ELF-1 (cell line): ENCODE data around the gene COX20.
"Not testable (repeated sequence)": the region's sequence is repeated elsewhere in the genome, so short reads cannot be mapped to it uniquely, and the experiment has no call there.

Experiments used
- DNase-seq: peaks from one replicate; pipeline ENCODE4 v3.0.0-alpha.2; 2016; ENCODE audit warnings: low read depth, low spot score

COX20 gene, protein sequence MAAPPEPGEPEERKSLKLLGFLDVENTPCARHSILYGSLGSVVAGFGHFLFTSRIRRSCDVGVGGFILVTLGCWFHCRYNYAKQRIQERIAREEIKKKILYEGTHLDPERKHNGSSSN

DNA sequence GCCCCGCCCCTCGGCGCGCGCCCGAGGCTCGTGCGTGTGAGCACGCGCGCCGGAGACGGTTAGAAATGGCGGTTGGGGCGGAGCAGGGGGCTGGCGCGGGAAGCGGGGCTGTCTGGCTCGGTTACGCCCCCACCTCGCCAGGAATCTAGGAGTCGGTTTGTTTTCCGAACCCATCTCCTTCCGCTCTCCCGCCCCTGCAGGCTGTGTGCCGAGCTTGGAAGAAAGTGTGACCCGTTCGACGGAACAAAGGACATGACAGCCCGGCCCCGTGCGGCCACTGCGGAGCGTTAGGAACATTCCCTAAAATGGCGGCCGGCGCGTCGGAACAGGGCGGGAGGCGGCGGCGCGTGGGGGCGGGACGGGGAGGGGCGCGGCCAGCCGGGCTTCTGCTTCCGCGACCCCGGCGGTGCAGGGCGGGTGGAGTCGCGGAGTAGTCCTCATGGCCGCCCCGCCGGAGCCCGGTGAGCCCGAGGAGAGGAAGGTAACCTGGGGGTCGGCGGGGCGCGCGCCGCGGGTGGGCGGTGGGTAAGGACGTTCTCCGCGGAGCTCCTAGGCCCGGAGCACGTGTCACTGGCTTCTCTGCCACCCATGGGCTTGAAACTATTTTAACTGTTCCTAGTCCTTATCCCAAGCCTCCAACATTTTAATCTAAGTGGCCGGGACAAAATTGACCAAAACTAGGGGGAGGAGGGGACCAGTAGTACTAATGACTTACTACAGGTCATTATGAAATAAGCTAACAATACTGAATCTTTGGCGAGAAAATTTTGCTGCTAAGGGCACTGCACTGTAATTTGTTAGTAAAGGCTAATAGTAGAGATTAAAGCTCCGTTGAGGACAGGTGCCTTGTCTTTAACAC lies at the start of gene COX20:
Gene COX20 (plus strand): TSS at position 383 of the 859 bp plus-strand sequence. CDS start 57 bp downstream, at position 440.
- peak; percentile 95 for DNase-seq

DNA sequence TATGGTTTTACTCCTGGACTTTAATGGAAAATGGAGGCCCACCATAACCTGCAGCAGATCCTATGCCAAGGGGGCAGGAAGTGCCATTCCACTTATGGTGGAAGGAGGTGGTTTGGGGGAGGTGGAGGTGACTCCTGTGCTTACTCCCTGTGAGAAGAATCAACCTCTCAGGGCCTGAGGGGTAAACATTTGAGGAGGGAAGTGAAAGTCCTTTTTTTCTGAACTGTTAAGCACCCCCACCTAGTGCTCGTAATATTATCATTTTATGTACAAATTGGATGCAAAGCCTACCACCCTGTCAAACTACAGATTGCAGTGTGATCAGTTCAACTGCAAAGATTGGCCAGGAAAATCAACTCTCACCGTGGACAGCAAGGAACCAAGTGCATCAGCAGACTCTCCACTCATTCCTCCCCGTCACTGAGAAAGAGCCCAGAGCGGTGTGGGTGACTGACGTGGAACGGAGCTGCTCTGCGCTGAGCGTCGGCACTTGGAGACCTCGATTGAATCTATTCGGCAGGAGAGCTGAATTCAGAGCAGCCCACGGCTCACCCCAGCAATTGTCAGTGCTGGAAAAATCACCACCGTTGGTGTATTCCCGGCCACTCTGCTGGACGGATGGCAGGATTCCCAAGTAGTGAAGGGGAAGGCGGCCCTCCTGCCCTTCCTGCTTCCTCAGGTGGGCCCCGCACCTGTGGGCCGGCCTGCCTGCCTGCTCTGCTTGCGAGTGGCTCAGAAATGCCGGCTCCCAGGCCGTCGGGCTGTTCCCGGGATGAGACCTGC lies 46.8 kb upstream of the COX20 start:
- DNase-seq, result no peak

DNA sequence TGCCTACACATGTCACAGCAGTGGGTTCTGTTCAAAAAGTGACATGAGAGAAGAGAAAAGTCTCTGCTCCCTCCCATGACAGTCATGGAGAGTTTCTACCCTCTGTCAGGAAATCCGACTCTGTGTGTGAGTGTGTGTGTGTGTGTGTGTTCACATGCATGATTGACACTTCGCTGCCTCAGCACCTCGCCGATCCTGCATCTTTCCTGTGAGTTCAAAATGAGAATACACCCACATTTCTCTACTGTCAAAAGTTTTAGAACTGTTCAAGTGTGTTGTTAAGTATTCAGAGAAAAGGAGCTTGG lies 46.2 kb upstream of the COX20 start:
- DNase-seq, result no peak

DNA sequence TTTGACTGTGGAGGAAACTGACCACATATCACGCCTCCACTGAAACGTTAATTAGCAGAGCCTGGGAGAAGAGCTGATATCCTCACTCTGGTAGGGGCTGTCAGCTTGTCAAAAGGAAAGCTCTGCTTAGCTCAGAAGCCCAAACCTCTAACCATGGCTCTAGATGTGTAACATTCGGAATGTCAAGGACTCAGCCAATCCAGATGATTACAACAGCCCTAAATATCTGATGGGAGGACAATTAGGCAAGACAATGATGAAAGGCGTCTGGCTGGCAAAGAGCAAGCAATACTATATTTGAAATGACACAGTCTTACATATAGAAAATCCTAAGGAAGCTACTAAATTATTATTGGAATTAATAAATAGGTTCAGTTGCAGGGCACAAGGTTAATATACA lies 45.7 kb upstream of the COX20 start:
- no peak for DNase-seq

DNA sequence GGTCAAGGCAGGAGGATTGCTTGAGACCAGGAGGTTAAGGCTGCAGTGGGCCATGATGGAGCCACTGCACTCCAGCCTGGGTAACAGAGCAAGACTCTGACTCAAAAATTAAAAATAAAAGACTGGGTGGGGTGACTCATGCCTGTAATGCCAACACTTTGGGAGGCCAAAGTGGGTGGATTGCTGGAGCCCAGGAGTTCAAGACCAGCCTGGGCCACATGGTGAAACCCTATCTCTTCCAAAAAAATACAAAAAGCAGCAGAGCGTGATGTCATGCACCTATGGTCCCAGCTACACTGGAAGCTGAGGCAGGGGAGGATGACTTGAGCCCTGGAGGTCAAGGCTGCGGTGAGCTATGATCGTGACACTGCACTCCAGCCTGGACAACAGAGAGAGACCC lies 44.4 kb upstream of the COX20 start:
- no peak for DNase-seq

DNA sequence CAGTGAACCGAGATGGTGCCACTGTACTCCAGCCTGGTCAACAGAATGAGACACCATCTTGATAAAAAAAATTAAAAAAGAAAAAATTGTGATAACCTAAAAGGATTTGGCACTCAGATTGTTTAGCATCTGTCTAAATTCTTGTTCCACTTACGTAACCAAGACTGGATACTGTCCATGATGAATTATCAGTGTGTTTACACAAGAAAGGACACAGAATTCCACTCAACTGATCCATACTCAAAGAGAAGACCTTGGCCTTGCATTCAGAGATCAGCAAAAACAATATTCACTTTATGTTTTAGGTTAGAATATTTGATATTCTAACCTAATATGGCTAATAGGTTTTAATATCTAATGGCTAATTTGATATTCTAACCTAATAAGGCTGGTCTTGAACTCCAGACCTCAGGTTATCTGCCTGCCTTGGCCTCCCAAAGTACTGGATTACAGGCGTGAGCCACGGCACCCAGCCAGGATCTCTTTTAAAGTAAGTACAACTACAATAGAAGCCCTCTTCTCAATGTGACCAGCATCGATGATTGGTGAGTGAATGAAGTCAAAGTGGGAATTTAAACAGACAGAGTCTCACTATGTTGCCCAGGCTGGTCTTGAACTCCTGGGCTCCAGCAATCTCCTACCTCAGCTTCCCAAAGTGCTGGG lies 43.1 kb upstream of the COX20 start:
- DNase-seq, result no peak

DNA sequence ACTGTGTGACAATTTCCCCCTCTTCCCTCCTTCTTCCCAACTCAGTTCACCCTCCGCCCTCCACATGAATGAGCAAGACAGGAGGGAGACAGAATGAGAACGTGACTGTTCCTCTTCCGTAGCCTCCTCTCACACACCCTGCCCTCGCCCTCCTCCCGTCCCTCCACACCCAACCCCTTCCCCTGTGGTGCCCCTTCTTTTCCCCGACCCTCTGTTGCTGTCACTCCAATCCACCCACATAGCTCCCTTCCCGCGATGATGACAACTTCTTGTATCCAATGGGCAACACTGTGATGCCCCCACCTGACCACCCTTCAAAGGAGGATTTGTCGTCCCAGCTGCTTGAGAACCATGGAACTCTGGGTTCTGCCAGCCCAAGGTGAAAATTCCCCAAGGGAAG lies 41.4 kb upstream of the COX20 start:
- DNase-seq, result no peak

DNA sequence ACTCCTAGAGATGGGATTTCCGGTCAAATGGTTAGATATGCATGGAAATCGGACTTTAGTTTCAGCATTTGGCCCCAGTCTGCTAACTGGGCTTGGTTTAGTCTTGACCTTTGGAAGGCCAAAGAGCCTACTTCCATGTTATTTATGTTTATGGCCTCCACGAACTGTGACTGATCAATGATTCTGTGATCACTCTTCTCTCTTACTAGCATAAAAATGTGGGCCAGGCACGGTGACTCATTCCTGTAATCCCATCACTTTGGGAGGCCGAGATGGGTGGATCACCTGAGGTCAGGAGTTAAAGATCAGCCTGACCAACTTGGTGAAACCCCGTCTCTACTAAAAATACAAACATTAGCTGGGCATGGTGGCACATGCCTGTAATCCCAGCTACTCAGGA lies 40.9 kb upstream of the COX20 start:
- DNase-seq, result not testable (repeated sequence)

DNA sequence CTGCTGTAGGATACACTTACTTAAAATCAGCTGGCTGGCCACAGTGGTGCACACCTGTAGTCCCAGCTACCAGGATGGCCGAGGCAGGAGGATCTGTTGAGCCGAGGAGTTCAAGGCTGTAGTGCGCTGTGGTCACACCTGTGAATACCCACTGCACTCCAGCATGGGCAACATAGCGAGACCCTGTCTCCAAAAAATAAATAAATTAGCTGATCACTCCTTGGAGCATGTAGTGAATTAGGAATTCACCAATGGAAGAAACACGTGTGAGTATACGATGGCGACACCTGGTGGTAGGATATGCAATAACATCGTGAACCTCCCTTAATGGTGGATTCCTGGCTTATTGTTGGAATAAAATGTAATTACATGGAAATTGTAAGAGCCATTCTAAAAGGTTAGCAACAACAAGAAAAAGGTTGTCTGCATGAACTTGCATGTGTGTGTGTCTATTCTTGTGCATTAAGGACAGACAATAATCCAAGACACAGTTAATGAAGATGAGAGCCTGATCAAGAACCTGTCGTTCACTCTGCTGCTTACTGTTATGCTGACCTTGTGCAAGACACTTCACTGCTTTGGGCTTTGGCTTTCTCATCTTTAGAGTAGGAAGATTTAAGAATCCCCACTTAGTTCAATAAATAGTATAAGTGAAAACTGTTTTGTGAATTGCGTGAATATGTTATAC lies 38.6 kb upstream of the COX20 start:
- peak; percentile 33 for DNase-seq

DNA sequence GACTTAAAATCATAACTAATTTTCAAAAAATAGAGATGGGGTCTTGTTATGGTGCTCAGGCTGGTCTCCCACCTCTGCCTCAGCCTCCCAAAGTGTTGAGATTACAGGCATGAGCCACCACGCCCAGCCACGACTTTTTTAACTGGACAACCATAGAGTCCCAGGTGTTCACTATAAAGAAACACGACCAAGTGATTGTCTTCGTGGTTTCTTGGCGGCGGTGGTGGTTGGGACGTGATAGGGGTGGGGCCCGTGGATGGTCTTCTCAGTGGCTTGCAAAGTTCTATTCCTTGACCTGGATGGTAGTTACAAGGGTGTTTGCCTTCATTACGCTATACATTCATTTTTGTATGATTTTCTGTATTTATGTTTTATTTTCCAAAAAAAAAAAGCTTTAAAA lies 34.6 kb upstream of the COX20 start:
- DNase-seq, result no peak

DNA sequence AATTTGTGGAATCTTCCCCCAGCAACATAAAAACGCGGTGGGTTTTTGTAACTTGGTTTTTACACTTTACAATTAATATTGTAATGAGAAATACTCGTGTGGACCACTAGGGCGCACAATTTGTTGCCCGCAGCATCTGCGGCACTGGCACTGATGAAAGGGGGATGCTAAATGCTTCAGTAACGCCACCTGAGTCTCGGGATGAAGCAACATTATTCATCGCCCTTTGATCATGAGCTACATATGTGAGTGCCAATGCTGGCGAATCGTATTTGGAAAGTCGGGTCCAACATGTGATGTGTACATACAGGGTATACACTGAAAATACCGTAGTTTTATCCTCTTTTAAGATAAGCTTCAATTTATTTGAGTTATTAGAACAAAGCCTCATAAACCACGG lies 34.2 kb upstream of the COX20 start:
- no peak for DNase-seq

DNA sequence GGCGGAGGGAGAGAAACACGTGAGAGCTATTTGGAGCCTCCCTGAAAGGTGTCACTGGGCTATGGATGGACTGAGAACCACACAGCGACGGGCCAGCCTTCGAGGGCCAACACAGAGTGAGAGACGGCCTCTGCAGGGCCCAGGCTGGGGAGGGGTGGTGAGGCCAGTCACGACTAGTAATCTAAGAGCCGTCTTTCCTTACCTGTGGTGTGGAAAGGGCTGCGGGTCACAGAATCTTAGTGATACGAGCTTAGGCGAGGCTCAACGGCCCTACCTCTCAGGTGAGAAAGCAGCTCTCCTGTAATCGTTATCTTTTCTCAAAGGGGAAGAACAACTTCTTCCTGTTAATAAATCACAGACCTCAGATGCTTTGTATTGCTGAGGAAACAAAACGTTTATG lies 33.4 kb upstream of the COX20 start:
- no peak for DNase-seq

DNA sequence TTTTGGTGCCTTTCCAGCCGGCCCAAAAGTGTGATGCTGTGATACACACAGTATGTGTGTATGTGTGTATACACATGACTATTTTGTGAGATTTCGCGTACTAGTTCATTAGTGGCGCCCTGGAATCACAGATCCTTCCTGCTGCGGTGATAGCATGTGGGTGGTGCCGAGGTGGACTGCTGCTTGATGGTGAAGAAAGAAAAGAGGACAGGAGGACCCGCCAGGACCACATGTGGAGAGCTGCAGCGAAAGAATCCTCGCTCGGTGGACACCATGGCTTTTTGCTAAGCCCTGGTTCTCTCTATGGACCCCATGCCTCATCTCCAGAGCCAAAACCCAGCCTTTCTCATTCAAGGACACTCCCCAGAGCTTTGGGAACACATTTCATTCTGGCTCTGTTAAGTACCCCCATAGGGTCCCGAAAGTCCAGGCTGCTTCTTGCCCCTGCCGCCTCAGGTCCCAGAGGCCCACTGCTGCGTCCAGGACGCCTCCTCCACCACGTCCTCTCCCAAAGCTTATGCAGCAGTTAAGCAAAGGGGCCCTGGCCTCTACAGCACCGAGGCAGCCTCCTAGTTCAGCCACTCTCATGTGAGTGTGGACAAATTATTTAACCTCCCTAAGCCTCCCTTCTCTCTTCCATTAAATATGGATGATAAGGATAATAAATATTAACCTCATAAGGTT lies 32.8 kb upstream of the COX20 start:
- DNase-seq, result no peak

DNA sequence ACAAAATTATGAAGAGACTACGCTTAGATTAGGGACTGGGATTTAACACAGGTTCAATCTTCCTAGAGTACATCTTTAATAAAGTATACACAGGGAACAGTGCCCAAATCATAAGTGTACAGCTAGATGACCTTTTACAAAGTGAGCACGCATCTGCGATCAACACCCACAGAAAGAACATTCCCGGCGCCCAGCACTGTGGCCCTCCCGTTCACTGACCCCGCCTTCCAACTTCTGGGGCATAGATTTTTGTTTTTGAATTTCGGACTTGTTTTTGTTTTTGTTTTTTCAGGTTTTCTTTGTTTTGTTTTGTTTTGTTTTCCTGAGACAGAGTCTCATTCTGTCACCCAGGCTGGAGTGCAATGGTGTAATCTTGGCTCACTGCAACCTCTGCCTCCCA lies 30.6 kb upstream of the COX20 start:
- no peak for DNase-seq

DNA sequence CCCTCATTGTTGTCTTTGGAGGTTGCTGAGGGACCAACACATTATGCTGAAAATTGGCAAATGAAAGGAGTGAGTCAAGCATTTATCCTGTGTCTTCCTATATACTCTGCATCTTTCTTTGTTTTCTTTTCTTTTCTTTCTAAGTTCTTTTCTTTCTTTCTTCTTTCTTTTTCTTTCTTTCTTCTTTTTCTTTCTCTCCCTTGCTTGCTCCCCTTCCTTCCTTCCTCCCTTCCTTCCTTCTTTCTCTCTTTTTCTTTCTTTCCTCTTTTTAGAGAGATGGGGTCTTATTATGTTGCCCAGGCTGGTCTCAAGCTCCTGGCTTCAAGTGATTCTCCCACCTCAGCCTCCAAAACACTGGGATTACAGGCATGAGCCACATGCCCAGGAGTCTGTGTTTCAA lies 28.3 kb upstream of the COX20 start:
- no peak for DNase-seq

DNA sequence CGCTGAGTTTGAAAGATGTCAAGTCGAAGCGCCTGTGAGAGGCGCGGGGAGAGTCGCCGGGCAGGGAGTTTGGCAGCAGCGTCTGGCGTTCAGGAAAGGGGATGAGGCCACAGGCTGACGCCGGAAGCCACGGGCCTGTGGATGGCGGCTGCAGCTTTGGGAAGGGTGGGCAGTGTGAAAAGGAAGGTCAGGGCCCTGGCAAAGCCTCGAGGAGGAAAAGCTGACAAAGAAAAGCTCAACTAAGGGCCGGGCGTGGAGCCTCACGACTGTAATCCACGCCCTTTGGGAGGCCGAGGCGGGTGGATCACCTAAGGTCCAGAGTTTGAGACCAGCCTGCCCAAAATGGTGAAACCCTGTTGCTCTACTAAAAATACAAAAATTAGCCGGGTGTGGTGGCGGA lies 25.2 kb upstream of the COX20 start:
- DNase-seq, result no peak

DNA sequence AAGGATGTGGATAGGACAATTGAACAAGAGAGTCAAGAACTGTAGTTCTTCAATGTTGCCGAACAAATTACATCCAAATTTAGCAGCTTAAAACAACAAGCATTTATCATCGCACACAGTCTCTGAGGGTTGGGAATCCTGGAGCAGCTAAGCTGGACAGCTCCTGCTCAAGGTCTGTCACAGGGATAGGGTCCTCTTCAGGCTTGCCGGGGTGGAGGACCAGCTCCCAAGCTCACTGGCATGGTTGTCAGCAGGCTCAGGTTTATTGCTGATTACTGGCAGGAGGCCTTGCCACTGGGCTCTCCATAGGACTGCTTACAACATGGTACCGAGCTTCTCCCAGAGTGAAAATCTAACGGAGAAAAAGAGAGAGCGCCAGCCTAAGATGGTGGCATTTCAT lies 22.1 kb upstream of the COX20 start:
- no peak for DNase-seq

DNA sequence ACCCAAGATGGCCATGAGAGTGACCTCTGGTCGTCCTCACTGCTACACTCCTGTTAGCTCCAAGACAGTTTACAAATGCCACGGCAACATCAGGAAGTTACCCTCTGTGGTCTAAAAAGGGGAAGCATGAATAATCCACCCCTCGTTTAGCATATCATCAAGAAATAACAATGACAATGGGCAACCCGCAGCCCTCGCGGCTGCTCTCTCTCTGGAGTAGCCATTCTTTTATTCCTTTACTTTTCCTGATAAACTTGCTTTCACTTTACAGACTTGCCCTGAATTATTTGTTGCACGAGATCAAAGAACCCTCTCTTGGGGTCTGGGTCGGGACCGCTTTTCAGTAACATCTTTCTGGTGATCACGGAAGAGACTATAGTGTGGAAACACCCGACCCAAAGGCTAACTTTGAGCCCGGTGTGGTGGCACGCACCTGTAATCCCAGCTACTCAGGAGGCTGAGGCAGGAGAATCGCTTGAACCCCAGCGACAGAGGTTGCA lies 19.8 kb upstream of the COX20 start:
- DNase-seq, result peak; percentile 61

DNA sequence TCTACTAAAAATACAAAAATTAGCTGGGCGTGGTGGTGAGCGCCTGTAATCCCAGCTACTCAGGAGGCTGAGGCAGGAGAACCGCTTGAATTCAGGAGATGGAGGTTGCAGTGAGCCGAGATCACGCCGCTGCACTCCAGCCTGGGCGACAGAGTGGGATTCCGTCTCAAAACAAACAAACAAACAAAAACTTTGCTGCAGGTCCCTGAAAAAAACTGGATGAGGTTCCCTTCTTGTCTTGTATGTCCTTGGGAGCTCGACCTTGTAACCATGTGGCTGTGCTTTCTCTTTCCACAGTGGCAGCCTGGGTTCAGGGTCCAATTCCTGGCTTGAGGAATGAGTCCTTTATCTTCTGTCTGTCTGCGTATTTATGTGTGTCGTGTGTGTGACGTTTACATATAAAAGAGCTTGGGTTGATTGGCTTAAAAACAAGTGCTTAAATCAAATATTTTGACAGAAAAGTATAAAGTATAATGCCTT lies 18.0 kb upstream of the COX20 start:
- no peak for DNase-seq

DNA sequence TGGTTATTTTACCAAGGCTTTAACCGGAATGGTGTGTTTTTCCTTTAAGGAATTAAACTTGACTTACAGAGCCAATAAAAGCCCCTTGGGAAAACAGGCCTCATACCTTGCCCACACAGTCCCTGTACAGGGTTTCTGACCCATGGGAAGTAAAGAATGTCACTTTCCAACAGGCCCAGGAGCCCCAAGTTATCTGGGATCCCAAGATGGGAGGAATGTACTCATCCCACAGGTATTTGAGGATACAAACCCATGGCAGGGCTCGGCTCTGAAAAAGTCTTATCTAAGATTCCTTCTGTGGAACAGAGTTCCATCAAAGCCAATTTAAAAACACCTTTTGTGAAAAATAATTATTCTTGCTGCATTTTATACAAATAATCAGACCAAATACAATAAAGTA lies 15.3 kb upstream of the COX20 start:
- no peak for DNase-seq

DNA sequence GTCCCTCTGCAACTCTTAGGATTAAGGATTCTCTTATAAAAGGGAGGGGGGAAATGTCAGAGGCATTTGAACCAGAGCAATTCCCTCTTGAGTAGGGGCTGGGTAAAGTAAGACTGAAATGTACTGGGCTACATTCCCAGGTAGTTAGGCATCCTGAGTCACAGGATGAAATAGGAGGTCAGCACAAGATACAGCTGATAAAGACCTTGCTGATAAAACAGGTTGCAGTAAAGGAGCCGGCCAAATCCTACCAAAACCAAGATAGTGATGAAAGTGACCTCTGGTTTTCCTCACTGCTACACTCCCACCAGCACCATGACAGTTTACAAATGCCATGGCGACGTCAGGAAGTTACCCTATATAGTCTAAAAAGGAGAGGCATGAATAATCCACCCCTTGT lies 14.3 kb upstream of the COX20 start:
- peak; percentile 61 for DNase-seq
